ENCODE measurements around the gene SORCS2.

Gene SORCS2

GRCh38 chr4:7717161-7717560 is 524.8 kb downstream of the SORCS2 start:
- Histone ChIP-seq H3K9me3 (ENCODE audit: insufficient read depth, low read depth, low read length) (no peaks in the 10 kb centered on the region), H3K4me3 (ENCODE audit: low read length) (no peak overlapping the region), H3K9ac (ENCODE audit: low read depth, low read length) (no peak overlapping the region), H3K36me3 (ENCODE audit: insufficient read depth, low read length) (no peaks in the 10 kb centered on the region), H3K27me3 (ENCODE audit: insufficient read depth, low read length) (peaks cover 10% of the 10 kb centered on the region), H3K4me1 (ENCODE audit: insufficient read depth, low read length) (no peaks in the 10 kb centered on the region), H3K27ac (ENCODE audit: low read depth, low read length) (no peak overlapping the region)
- 92% methylated on average over 11 of the region's 11 CpGs for WGBS

- H3K4me1 ChIP-seq (ENCODE audit: insufficient read depth, low read length), result no peaks in the 10 kb centered on the region
- H3K36me3 ChIP-seq (ENCODE audit: insufficient read depth, low read length), result no peaks in the 10 kb centered on the region
- no peak overlapping the region for H3K4me3 ChIP-seq (ENCODE audit: low read length)
- peaks cover 10% of the 10 kb centered on the region for H3K27me3 ChIP-seq (ENCODE audit: insufficient read depth, low read length)
- no peaks in the 10 kb centered on the region for H3K9me3 ChIP-seq (ENCODE audit: insufficient read depth, low read depth, low read length)
- 58% methylated on average over 24 of the region's 24 CpGs for WGBS
- no peak overlapping the region for H3K9ac ChIP-seq (ENCODE audit: low read depth, low read length)
- H3K27ac ChIP-seq (ENCODE audit: low read depth, low read length), result no peak overlapping the region
Measured at GRCh38 chr4:7717946-7718490, 525.7 kb downstream of the SORCS2 start.

- Histone ChIP-seq H3K36me3 (ENCODE audit: insufficient read depth, low read length) (no peaks in the 10 kb centered on the region), H3K9ac (ENCODE audit: low read depth, low read length) (no peak overlapping the region), H3K9me3 (ENCODE audit: insufficient read depth, low read depth, low read length) (no peaks in the 10 kb centered on the region), H3K27ac (ENCODE audit: low read depth, low read length) (no peak overlapping the region), H3K27me3 (ENCODE audit: insufficient read depth, low read length) (peaks cover 10% of the 10 kb centered on the region), H3K4me1 (ENCODE audit: insufficient read depth, low read length) (no peaks in the 10 kb centered on the region), H3K4me3 (ENCODE audit: low read length) (no peak overlapping the region)
- 31% methylated on average over 30 of the region's 33 CpGs for WGBS
Measured at GRCh38 chr4:7719354-7720174, 527.2 kb downstream of the SORCS2 start.

- Histone ChIP-seq H3K9ac (ENCODE audit: low read depth, low read length) (no peak overlapping the region), H3K4me3 (ENCODE audit: low read length) (no peak overlapping the region), H3K36me3 (ENCODE audit: insufficient read depth, low read length) (no peaks in the 10 kb centered on the region), H3K4me1 (ENCODE audit: insufficient read depth, low read length) (no peaks in the 10 kb centered on the region), H3K27me3 (ENCODE audit: insufficient read depth, low read length) (peaks cover 10% of the 10 kb centered on the region), H3K9me3 (ENCODE audit: insufficient read depth, low read depth, low read length) (no peaks in the 10 kb centered on the region), H3K27ac (ENCODE audit: low read depth, low read length) (no peak overlapping the region)
- WGBS, result 81% methylated on average over 13 of the region's 13 CpGs
Measured at GRCh38 chr4:7721984-7722551, 529.7 kb downstream of the SORCS2 start.

- no peaks in the 10 kb centered on the region for H3K36me3 ChIP-seq (ENCODE audit: insufficient read depth, low read length)
- H3K9me3 ChIP-seq (ENCODE audit: insufficient read depth, low read depth, low read length), result no peaks in the 10 kb centered on the region
- WGBS, result 91% methylated on average over 18 of the region's 22 CpGs
- no peak overlapping the region for H3K9ac ChIP-seq (ENCODE audit: low read depth, low read length)
- peaks cover 10% of the 10 kb centered on the region for H3K27me3 ChIP-seq (ENCODE audit: insufficient read depth, low read length)
- H3K27ac ChIP-seq (ENCODE audit: low read depth, low read length), result no peak overlapping the region
- H3K4me3 ChIP-seq (ENCODE audit: low read length), result no peak overlapping the region
- H3K4me1 ChIP-seq (ENCODE audit: insufficient read depth, low read length), result no peaks in the 10 kb centered on the region
Measured at GRCh38 chr4:7722766-7723387, 530.5 kb downstream of the SORCS2 start.

GRCh38 chr4:7723625-7724024 is 531.3 kb downstream of the SORCS2 start:
- H3K4me3 ChIP-seq (ENCODE audit: low read length), result no peak overlapping the region
- no peak overlapping the region for H3K9ac ChIP-seq (ENCODE audit: low read depth, low read length)
- WGBS, result 95% methylated on average over 16 of the region's 16 CpGs
- no peaks in the 10 kb centered on the region for H3K36me3 ChIP-seq (ENCODE audit: insufficient read depth, low read length)
- H3K4me1 ChIP-seq (ENCODE audit: insufficient read depth, low read length), result no peaks in the 10 kb centered on the region
- peaks cover 8% of the 10 kb centered on the region for H3K27me3 ChIP-seq (ENCODE audit: insufficient read depth, low read length)
- no peak overlapping the region for H3K27ac ChIP-seq (ENCODE audit: low read depth, low read length)
- H3K9me3 ChIP-seq (ENCODE audit: insufficient read depth, low read depth, low read length), result no peaks in the 10 kb centered on the region

GRCh38 chr4:7725951-7726350 is 533.6 kb downstream of the SORCS2 start:
- Histone ChIP-seq H3K4me3 (ENCODE audit: low read length) (no peak overlapping the region), H3K9me3 (ENCODE audit: insufficient read depth, low read depth, low read length) (no peaks in the 10 kb centered on the region), H3K9ac (ENCODE audit: low read depth, low read length) (no peak overlapping the region), H3K27me3 (ENCODE audit: insufficient read depth, low read length) (no peaks in the 10 kb centered on the region), H3K36me3 (ENCODE audit: insufficient read depth, low read length) (no peaks in the 10 kb centered on the region), H3K4me1 (ENCODE audit: insufficient read depth, low read length) (no peaks in the 10 kb centered on the region), H3K27ac (ENCODE audit: low read depth, low read length) (no peak overlapping the region)
- WGBS, result 93% methylated on average over 9 of the region's 9 CpGs

- H3K27ac ChIP-seq (ENCODE audit: low read depth, low read length), result no peak overlapping the region
- WGBS, result 90% methylated on average over 22 of the region's 22 CpGs
- no peaks in the 10 kb centered on the region for H3K4me1 ChIP-seq (ENCODE audit: insufficient read depth, low read length)
- H3K4me3 ChIP-seq (ENCODE audit: low read length), result no peak overlapping the region
- H3K27me3 ChIP-seq (ENCODE audit: insufficient read depth, low read length), result no peaks in the 10 kb centered on the region
- no peak overlapping the region; the same call in 1 of the 2 replicates for H3K9ac ChIP-seq (ENCODE audit: low read depth, low read length)
- H3K9me3 ChIP-seq (ENCODE audit: insufficient read depth, low read depth, low read length), result no peaks in the 10 kb centered on the region
- no peaks in the 10 kb centered on the region for H3K36me3 ChIP-seq (ENCODE audit: insufficient read depth, low read length)
Measured at GRCh38 chr4:7726665-7727413, 534.5 kb downstream of the SORCS2 start.

- 98% methylated on average over 1 of the region's 1 CpG for WGBS
- no peaks in the 10 kb centered on the region for H3K4me1 ChIP-seq (ENCODE audit: insufficient read depth, low read length)
- H3K27ac ChIP-seq (ENCODE audit: low read depth, low read length), result no peak overlapping the region
- no peak overlapping the region for H3K9ac ChIP-seq (ENCODE audit: low read depth, low read length)
- no peaks in the 10 kb centered on the region for H3K9me3 ChIP-seq (ENCODE audit: insufficient read depth, low read depth, low read length)
- H3K27me3 ChIP-seq (ENCODE audit: insufficient read depth, low read length), result no peaks in the 10 kb centered on the region
- no peaks in the 10 kb centered on the region for H3K36me3 ChIP-seq (ENCODE audit: insufficient read depth, low read length)
- no peak overlapping the region for H3K4me3 ChIP-seq (ENCODE audit: low read length)
Measured at GRCh38 chr4:7727749-7728148, 535.4 kb downstream of the SORCS2 start.

- 92% methylated on average over 4 of the region's 4 CpGs for WGBS
- no peak overlapping the region for H3K4me3 ChIP-seq (ENCODE audit: low read length)
- H3K4me1 ChIP-seq (ENCODE audit: insufficient read depth, low read length), result no peaks in the 10 kb centered on the region
- H3K27ac ChIP-seq (ENCODE audit: low read depth, low read length), result no peak overlapping the region
- H3K9ac ChIP-seq (ENCODE audit: low read depth, low read length), result no peak overlapping the region
- no peaks in the 10 kb centered on the region for H3K27me3 ChIP-seq (ENCODE audit: insufficient read depth, low read length)
- H3K36me3 ChIP-seq (ENCODE audit: insufficient read depth, low read length), result no peaks in the 10 kb centered on the region
- H3K9me3 ChIP-seq (ENCODE audit: insufficient read depth, low read depth, low read length), result no peaks in the 10 kb centered on the region
Measured at GRCh38 chr4:7731437-7731836, 539.1 kb downstream of the SORCS2 start.

- Histone ChIP-seq H3K36me3 (ENCODE audit: insufficient read depth, low read length) (no peaks in the 10 kb centered on the region), H3K9me3 (ENCODE audit: insufficient read depth, low read depth, low read length) (no peaks in the 10 kb centered on the region), H3K27me3 (ENCODE audit: insufficient read depth, low read length) (no peaks in the 10 kb centered on the region), H3K4me1 (ENCODE audit: insufficient read depth, low read length) (no peaks in the 10 kb centered on the region), H3K27ac (ENCODE audit: low read depth, low read length) (no peak overlapping the region), H3K4me3 (ENCODE audit: low read length) (no peak overlapping the region), H3K9ac (ENCODE audit: low read depth, low read length) (no peak overlapping the region)
- 93% methylated on average over 9 of the region's 9 CpGs for WGBS
Measured at GRCh38 chr4:7732263-7732662, 539.9 kb downstream of the SORCS2 start.

Measured in HUES64 (cell line).